Activated CD4-positive, alpha-beta memory T cell treated with anti-CD3 and anti-CD28 coated beads for 36 hours (primary cell): ENCODE results near the gene INSIG1. TPM values are rescaled to one million over a fixed set of nuclear protein-coding genes. Genes with fewer than 3 reads are reported as not detected.

ENCODE experiments used
- CTCF ChIA-PET: fragments of 350-600 bp; sonication (Branson Sonifier 250); formaldehyde crosslinking; loops from one replicate; lab custom pipeline; 2021; ENCODE audit warnings: antibody characterized with exemption, inconsistent platforms; lab: Charles Lee
- POLR2A ChIA-PET: fragments of 350-600 bp; sonication (Branson Sonifier 250); formaldehyde crosslinking; loops from one replicate; lab custom pipeline; 2021; ENCODE audit warnings: antibody characterized with exemption; lab: Charles Lee
- DNase-seq: peaks from one replicate; pipeline ENCODE4 v3.0.0-alpha.2; 2020
- H3K27ac Mint-ChIP-seq: one replicate; pipeline ENCODE4 v1.8.0; 2021; ENCODE audit warnings: mixed read lengths
- H3K27me3 Mint-ChIP-seq: one replicate; pipeline ENCODE4 v1.8.0; 2021; ENCODE audit warnings: mixed read lengths
- H3K36me3 Mint-ChIP-seq: one replicate; pipeline ENCODE4 v1.8.0; 2021; ENCODE audit warnings: mixed read lengths
- H3K4me1 Mint-ChIP-seq: one replicate; pipeline ENCODE4 v1.8.0; 2021; ENCODE audit warnings: low read depth, mixed read lengths
- H3K4me3 Mint-ChIP-seq: one replicate; pipeline ENCODE4 v1.8.0; 2021; ENCODE audit warnings: mild to moderate bottlenecking, mixed read lengths
- H3K9me3 Mint-ChIP-seq: one replicate; pipeline ENCODE4 v1.8.0; 2021; ENCODE audit warnings: mixed read lengths
- intact Hi-C: fragments of 100-400 bp; cut with micrococcal nuclease; formaldehyde crosslinking; loops from one replicate; pipeline ENCODE4 v1.15.1; 2023
- total RNA-seq, 2 experiments: library from RNA; stranded (reverse); gene quantifications; one replicate each; pipeline ENCODE4 v1.2.3, GENCODE V29; 2021

Gene INSIG1
- total RNA-seq, 2 experiments from 2014 or later = 94.9 to 96.9 TPM

GRCh38 chr7:155267436-155267835 lies 30.2 kb upstream of the INSIG1 start:
- Mint-ChIP-seq H3K27ac (no peak overlapping the region), H3K4me1 (peaks cover 7% of the 10 kb centered on the region), H3K4me3 (no peak overlapping the region), H3K36me3 (no peaks in the 10 kb centered on the region), H3K27me3 (peaks cover 3% of the 10 kb centered on the region), H3K9me3 (no peaks in the 10 kb centered on the region)
- ChIA-PET POLR2A (no interaction called here), CTCF (no interaction called here)
- no peak for DNase-seq
- intact Hi-C loops = no loop called here

- Mint-ChIP-seq H3K4me3 (no peak overlapping the region), H3K27me3 (peaks cover 4% of the 10 kb centered on the region), H3K4me1 (peaks cover 7% of the 10 kb centered on the region), H3K9me3 (no peaks in the 10 kb centered on the region), H3K36me3 (no peaks in the 10 kb centered on the region), H3K27ac (no peak overlapping the region)
- intact Hi-C loops = no loop called here
- DNase-seq = no peak
- ChIA-PET CTCF (no interaction called here), POLR2A (no interaction called here)
These were observed 29.5 kb upstream of the INSIG1 start for GRCh38 chr7:155268211-155268610.

- no peaks in the 10 kb centered on the region for H3K36me3 Mint-ChIP-seq
- no peak overlapping the region for H3K4me3 Mint-ChIP-seq
- no peak overlapping the region for H3K27ac Mint-ChIP-seq
- peaks cover 7% of the 10 kb centered on the region for H3K4me1 Mint-ChIP-seq
- intact Hi-C loops = no loop called here
- peaks cover 7% of the 10 kb centered on the region for H3K27me3 Mint-ChIP-seq
- ChIA-PET POLR2A (no interaction called here), CTCF (no interaction called here)
- DNase-seq = no peak
- no peaks in the 10 kb centered on the region for H3K9me3 Mint-ChIP-seq
These were observed 28.6 kb upstream of the INSIG1 start for GRCh38 chr7:155268921-155269650.

GRCh38 chr7:155269766-155270585 lies 27.7 kb upstream of the INSIG1 start:
- Mint-ChIP-seq H3K4me1 (peaks cover 7% of the 10 kb centered on the region), H3K36me3 (no peaks in the 10 kb centered on the region), H3K4me3 (no peak overlapping the region), H3K27me3 (peaks cover 7% of the 10 kb centered on the region), H3K27ac (no peak overlapping the region), H3K9me3 (no peaks in the 10 kb centered on the region)
- no peak for DNase-seq
- intact Hi-C loops = no loop called here
- ChIA-PET POLR2A (no interaction called here), CTCF (no interaction called here)

DNA sequence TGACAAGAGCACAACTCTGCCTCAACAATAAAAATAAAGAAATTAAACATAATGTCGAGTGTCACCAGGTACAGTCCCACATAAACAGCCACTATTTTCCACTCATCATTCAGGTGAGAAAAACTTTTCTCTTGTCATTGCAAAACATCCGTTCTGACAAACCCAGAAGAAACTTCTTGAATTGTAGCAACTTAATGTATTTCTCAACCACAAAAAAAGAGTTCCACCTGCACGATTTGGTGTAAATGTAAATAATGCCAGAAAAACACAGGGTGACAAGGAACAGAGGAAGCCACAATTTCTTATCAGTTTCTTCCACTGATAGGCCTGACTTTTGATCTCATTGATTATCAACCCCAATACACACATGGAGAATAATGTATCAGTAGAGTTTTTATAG lies 26.8 kb upstream of the INSIG1 start:
- no peak overlapping the region for H3K27ac Mint-ChIP-seq
- ChIA-PET POLR2A (no interaction called here), CTCF (no interaction called here)
- H3K27me3 Mint-ChIP-seq = peaks cover 12% of the 10 kb centered on the region
- no peak overlapping the region for H3K4me3 Mint-ChIP-seq
- no peaks in the 10 kb centered on the region for H3K36me3 Mint-ChIP-seq
- intact Hi-C loops = no loop called here
- H3K9me3 Mint-ChIP-seq = no peaks in the 10 kb centered on the region
- peaks cover 7% of the 10 kb centered on the region for H3K4me1 Mint-ChIP-seq
- no peak for DNase-seq

- Mint-ChIP-seq H3K27ac (no peak overlapping the region), H3K4me3 (no peak overlapping the region), H3K9me3 (no peaks in the 10 kb centered on the region), H3K36me3 (no peaks in the 10 kb centered on the region), H3K27me3 (peaks cover 29% of the 10 kb centered on the region), H3K4me1 (peaks cover 24% of the 10 kb centered on the region)
- ChIA-PET CTCF (interaction anchor here (1.6 kb wide), 1 partner anchor 70 kb away, joined by 5 read pairs; no protein-coding TSS in a partner anchor), POLR2A (no interaction called here)
- DNase-seq = no peak
- intact Hi-C loops = loop anchor here (5.0 kb wide), 1 partner anchor 37 kb away; no protein-coding TSS in a partner anchor
These were observed 22.9 kb upstream of the INSIG1 start for GRCh38 chr7:155274633-155275355.

DNA sequence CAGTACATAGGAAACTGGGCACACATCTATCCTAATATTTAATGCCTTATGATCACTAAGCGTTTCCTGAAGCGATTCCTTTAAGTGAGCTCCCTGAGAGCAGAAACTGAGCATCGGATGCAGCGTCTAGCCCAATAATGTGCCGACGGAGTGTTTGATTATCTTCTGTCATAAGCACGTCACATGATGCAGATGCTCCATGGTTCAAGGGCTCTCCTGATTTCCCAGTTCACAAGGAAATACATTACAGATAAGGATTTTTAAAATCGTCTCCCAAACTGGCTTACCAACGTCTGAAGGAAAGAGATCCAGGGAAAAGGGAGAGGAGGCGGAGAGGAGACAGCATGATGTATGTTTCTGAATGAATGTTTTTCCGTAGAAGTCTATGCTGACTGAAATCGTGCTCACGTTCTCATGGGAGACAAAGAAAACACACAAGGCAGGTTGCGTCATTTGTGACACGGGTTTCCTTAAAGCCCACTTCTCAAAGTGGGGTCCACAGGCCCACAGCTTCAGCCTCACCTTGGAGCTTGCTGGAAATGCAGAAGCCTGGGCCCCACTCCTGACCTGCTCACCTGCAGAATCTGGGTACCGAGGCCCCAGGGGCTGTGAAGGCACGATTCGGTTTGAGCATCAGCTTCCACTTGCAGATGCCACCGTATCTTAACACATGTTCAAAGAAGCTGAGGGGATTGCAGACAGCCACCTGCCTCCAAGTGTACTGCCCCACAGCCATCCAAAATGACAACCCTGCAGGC lies 21.5 kb upstream of the INSIG1 start:
- no peak overlapping the region for H3K4me3 Mint-ChIP-seq
- H3K9me3 Mint-ChIP-seq = no peaks in the 10 kb centered on the region
- ChIA-PET POLR2A (no interaction called here), CTCF (interaction anchor here (0.6 to 1.6 kb wide), 2 partner anchors 69 to 349 kb away, joined by 3 to 5 read pairs; no protein-coding TSS in a partner anchor)
- H3K27me3 Mint-ChIP-seq = peaks cover 34% of the 10 kb centered on the region
- DNase-seq = no peak
- intact Hi-C loops = loop anchor here (5.0 kb wide), 1 partner anchor 39 kb away; no protein-coding TSS in a partner anchor
- no peaks in the 10 kb centered on the region for H3K36me3 Mint-ChIP-seq
- H3K4me1 Mint-ChIP-seq = peaks cover 25% of the 10 kb centered on the region
- no peak overlapping the region for H3K27ac Mint-ChIP-seq

- peaks cover 32% of the 10 kb centered on the region for H3K27me3 Mint-ChIP-seq
- ChIA-PET CTCF (no interaction called here), POLR2A (no interaction called here)
- H3K36me3 Mint-ChIP-seq = no peaks in the 10 kb centered on the region
- intact Hi-C loops = loop anchor here (1.0 to 5.0 kb wide), 2 partner anchors 20 to 40 kb away; partner anchors contain the start of gene INSIG1
- no peak overlapping the region for H3K4me3 Mint-ChIP-seq
- H3K9me3 Mint-ChIP-seq = no peaks in the 10 kb centered on the region
- DNase-seq = no peak
- H3K27ac Mint-ChIP-seq = no peak overlapping the region
- peaks cover 25% of the 10 kb centered on the region for H3K4me1 Mint-ChIP-seq
These were observed 20.8 kb upstream of the INSIG1 start for GRCh38 chr7:155276800-155277375.

DNA sequence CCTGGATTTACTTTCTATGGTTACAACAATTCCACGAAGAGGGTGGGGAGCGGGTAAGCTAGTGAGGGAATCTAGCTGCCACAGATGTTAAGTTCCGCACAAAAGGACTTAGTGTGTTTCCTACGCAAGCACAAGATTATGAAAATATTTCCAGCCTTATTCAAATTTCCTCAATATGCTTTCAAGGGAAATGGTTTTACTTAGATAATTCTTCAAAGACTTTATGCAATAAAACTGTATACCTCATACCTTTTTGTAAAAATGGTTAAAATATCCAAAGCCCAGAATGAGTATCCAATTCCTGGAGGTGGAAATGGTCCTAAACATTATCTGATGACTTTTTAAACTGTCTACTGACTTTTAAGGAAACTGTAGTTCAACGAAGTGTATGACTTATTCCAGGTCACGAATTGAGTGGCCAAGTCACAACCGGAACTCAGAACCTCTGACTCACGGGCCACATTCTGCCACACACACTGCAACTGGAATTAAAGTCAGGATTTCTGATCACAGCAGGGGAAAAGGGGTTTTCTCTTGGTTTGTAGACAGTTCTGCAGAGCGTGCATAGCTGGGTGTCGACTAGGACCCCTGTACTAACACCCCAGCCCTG lies 20.2 kb upstream of the INSIG1 start:
- intact Hi-C loops = loop anchor here (1.0 to 5.0 kb wide), 2 partner anchors 20 to 40 kb away; partner anchors contain the start of gene INSIG1
- H3K4me1 Mint-ChIP-seq = peaks cover 26% of the 10 kb centered on the region
- peak; percentile 76 for DNase-seq
- CTCF ChIA-PET = no interaction called here
- no peak overlapping the region for H3K4me3 Mint-ChIP-seq
- H3K9me3 Mint-ChIP-seq = no peaks in the 10 kb centered on the region
- no peaks in the 10 kb centered on the region for H3K36me3 Mint-ChIP-seq
- no peak overlapping the region for H3K27ac Mint-ChIP-seq
- H3K27me3 Mint-ChIP-seq = peaks cover 32% of the 10 kb centered on the region
- POLR2A ChIA-PET = no interaction called here

DNA sequence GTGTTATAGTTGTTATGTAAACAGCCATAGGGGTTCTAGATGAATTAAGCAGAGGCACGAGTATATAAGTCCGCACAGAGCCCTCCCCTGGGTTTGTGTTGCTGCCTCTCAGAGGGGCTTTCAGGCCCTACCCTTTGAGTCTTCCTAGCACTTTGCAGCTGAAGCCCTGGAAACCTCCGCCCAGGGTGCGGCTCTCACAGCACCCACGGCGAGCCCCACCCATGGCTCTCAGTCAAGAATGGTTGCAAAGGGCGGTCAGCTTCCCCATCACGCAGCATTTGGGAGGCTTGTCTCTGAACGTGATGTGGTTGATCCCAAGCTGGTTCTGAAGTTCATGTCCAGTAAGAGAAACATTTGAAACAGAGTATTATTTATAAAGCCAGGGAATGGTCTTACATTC lies 18.8 kb upstream of the INSIG1 start:
- intact Hi-C loops = loop anchor here (5.0 kb wide), 1 partner anchor 42 kb away; no protein-coding TSS in a partner anchor
- CTCF ChIA-PET = no interaction called here
- H3K4me1 Mint-ChIP-seq = peaks cover 39% of the 10 kb centered on the region
- no peak for DNase-seq
- no peaks in the 10 kb centered on the region for H3K9me3 Mint-ChIP-seq
- POLR2A ChIA-PET = no interaction called here
- H3K27ac Mint-ChIP-seq = no peak overlapping the region
- no peaks in the 10 kb centered on the region for H3K36me3 Mint-ChIP-seq
- no peak overlapping the region for H3K4me3 Mint-ChIP-seq
- H3K27me3 Mint-ChIP-seq = peaks cover 29% of the 10 kb centered on the region
